ENCODE measurements around the gene SLC39A9. TPM values are rescaled to one million over a fixed set of nuclear protein-coding genes. Genes with fewer than 3 reads are reported as not detected.

Gene SLC39A9
- total and polyA plus RNA-seq, 10 of the 15 experiments (the other 5 are each of a cell fraction or from before 2014, with no cell fraction given): 19.9 to 109 (median 46.9) TPM

GRCh38 chr14:69354383-69355153, 43.9 kb upstream of the SLC39A9 start (continued):
- TF ChIP-seq ZBTB4 (CRISPR knock-in tag; IDR thresholded peaks at IDR 0.05): no peak
- no peak for TF ChIP-seq FOS (IDR thresholded peaks at IDR 0.05; ENCODE audit: borderline replicate concordance, extremely low read depth, insufficient read length)
- no peak; the same call in 1 of the 2 replicates for TF ChIP-seq NRF1 (conservative IDR thresholded peaks at IDR 0.05; ENCODE audit: low read depth, low read length)
- peak; percentile 22; the same call in 1 of the 3 replicates for TF ChIP-seq POU2F2 (IDR thresholded peaks at IDR 0.05; ENCODE audit: borderline replicate concordance, low read depth, low read length)
- peak; percentile 42 for TF ChIP-seq MEF2B (IDR thresholded peaks at IDR 0.05; ENCODE audit: partially characterized antibody, poor library complexity, severe bottlenecking)
- TF ChIP-seq CHD2 (IDR thresholded peaks at IDR 0.05; ENCODE audit: borderline replicate concordance, low read depth, low read length): peak; percentile 75
- TF ChIP-seq ZNF217 (IDR thresholded peaks at IDR 0.05): no peak
- no peak for TF ChIP-seq CBFB (IDR thresholded peaks at IDR 0.05; ENCODE audit: low read depth)
- no peak for TF ChIP-seq E4F1 (IDR thresholded peaks at IDR 0.05; ENCODE audit: borderline replicate concordance, partially characterized antibody)
- TF ChIP-seq TARDBP (IDR thresholded peaks at IDR 0.05; ENCODE audit: borderline replicate concordance): no peak
- TF ChIP-seq YBX1 (IDR thresholded peaks at IDR 0.05): no peak
- TF ChIP-seq SIX5 (IDR thresholded peaks at IDR 0.05; ENCODE audit: low read depth, low read length, severe bottlenecking): no peak
- TF ChIP-seq SKIL (IDR thresholded peaks at IDR 0.05; ENCODE audit: low read depth, poor library complexity, severe bottlenecking): peak; percentile 50
- no peak for TF ChIP-seq RFX5 (IDR thresholded peaks at IDR 0.05; ENCODE audit: low read depth, low read length)
- 0 out of 4 replicates have a peak, but pooled peaks of 1 of the 2 experiments have one; percentile 55 for TF ChIP-seq ETV6 (conservative IDR thresholded peaks at IDR 0.05 in 1 of 2, IDR thresholded peaks at IDR 0.05 in 1 of 2; ENCODE audit: borderline replicate concordance in 1 of 2, low read depth in 1 of 2)
- no peak for TF ChIP-seq NFXL1 (IDR thresholded peaks at IDR 0.05; ENCODE audit: borderline replicate concordance)
- no peak for TF ChIP-seq HSF1 (IDR thresholded peaks at IDR 0.05; ENCODE audit: low read depth, low read length)
- no peak for TF ChIP-seq PBX3 (IDR thresholded peaks at IDR 0.05; ENCODE audit: insufficient replicate concordance, low read depth, low read length)
